GOT3 (cell line): ENCODE data around the gene KLHL35.
"Not testable (repeated sequence)": the region's sequence is repeated elsewhere in the genome, so short reads cannot be mapped to it uniquely, and the experiment has no call there.

ENCODE experiments used
- DNase-seq: peaks from one replicate; lab custom pipeline; 2025; ENCODE audit warnings: mixed read lengths; lab: John Stamatoyannopoulos, UW

The KLHL35 gene

GRCh38 chr11:75423721-75424120, 9.3 kb downstream of the KLHL35 start:
- no peak for DNase-seq

- no peak for DNase-seq
Observed at GRCh38 chr11:75422248-75423231, 10.5 kb downstream of the KLHL35 start.

GRCh38 chr11:75421902-75422247, 11.1 kb downstream of the KLHL35 start:
- DNase-seq = no peak

- no peak for DNase-seq
Observed at GRCh38 chr11:75421035-75421602, 11.9 kb downstream of the KLHL35 start.

- no peak for DNase-seq
Observed at GRCh38 chr11:75420224-75421034, 12.6 kb downstream of the KLHL35 start.

- no peak for DNase-seq
Observed at GRCh38 chr11:75413864-75414263, 19.1 kb downstream of the KLHL35 start.

- DNase-seq = not testable (repeated sequence)
Observed at GRCh38 chr11:75413146-75413545, 19.9 kb downstream of the KLHL35 start.

- DNase-seq = not testable (repeated sequence)
Observed at GRCh38 chr11:75409971-75410370, 23.0 kb downstream of the KLHL35 start.

GRCh38 chr11:75408957-75409219, 24.1 kb downstream of the KLHL35 start:
- no peak for DNase-seq

- DNase-seq = no peak
Observed at GRCh38 chr11:75406338-75406777, 26.6 kb downstream of the KLHL35 start.

- no peak for DNase-seq
Observed at GRCh38 chr11:75403983-75404658, 28.9 kb downstream of the KLHL35 start.

- no peak for DNase-seq
Observed at GRCh38 chr11:75403037-75403436, 30.0 kb downstream of the KLHL35 start.

GRCh38 chr11:75402002-75402773, 30.8 kb downstream of the KLHL35 start:
- no peak for DNase-seq

- no peak for DNase-seq
Observed at GRCh38 chr11:75400146-75400865, 32.7 kb downstream of the KLHL35 start.

- DNase-seq = peak; percentile 46
Observed at GRCh38 chr11:75399344-75400145, 33.5 kb downstream of the KLHL35 start, which contains the start of gene RPS3. RPS3 (plus strand) TSS chr11:75399518; CDS start chr11:75399548, 30 bp downstream.

GRCh38 chr11:75398906-75399305, 34.1 kb downstream of the KLHL35 start:
- DNase-seq = no peak

- no peak for DNase-seq
Observed at GRCh38 chr11:75394085-75394840, 38.7 kb downstream of the KLHL35 start.

GRCh38 chr11:75389925-75390324, 43.1 kb downstream of the KLHL35 start:
- no peak for DNase-seq

- no peak for DNase-seq
Observed at GRCh38 chr11:75389276-75389605, 43.8 kb downstream of the KLHL35 start.
